ENCODE results near the gene HK1.

- TF ChIP-seq CTCF (CRISPR knock-in tag; IDR thresholded peaks at IDR 0.05), result no peak
- no peak for TF ChIP-seq ZNF850 (CRISPR knock-in tag; conservative IDR thresholded peaks at IDR 0.05)
- no peak for TF ChIP-seq SMAD3 (CRISPR knock-in tag; IDR thresholded peaks at IDR 0.05)
- no peak for TF ChIP-seq POLR2A (IDR thresholded peaks at IDR 0.05; ENCODE audit: insufficient read depth in 1 of 2, low read depth in 2 of 2, low read length in 2 of 2)
- TF ChIP-seq PATZ1 (CRISPR knock-in tag; IDR thresholded peaks at IDR 0.05), result no peak
- TF ChIP-seq NFE2L2 (IDR thresholded peaks at IDR 0.05; ENCODE audit: low read length), result no peak
- TF ChIP-seq ZNF530 (CRISPR knock-in tag; IDR thresholded peaks at IDR 0.05; ENCODE audit: low read depth), result no peak
- TF ChIP-seq JUNB (CRISPR knock-in tag; IDR thresholded peaks at IDR 0.05; ENCODE audit: borderline replicate concordance), result no peak
- no peak for TF ChIP-seq RFXAP (CRISPR knock-in tag; IDR thresholded peaks at IDR 0.05; ENCODE audit: borderline replicate concordance)
- no peak for TF ChIP-seq MEIS1 (CRISPR knock-in tag; IDR thresholded peaks at IDR 0.05; ENCODE audit: borderline replicate concordance)
- TF ChIP-seq ZNF431 (CRISPR knock-in tag; IDR thresholded peaks at IDR 0.05; ENCODE audit: borderline replicate concordance, low read depth), result no peak
- no peak for TF ChIP-seq MXI1 (IDR thresholded peaks at IDR 0.05; ENCODE audit: borderline replicate concordance, low read depth, low read length)
Observed at GRCh38 chr10:69379800-69380199, 101.5 kb downstream of the HK1 start.

Data from HepG2 (cell line).